Endothelial cell of hepatic sinusoid (primary cell): ENCODE results near the gene EIF2D.

ENCODE experiments used
- in situ Hi-C: cut with HindIII; loops from 2 replicates; pipeline ENCODE4 v1.10.0; 2017; ENCODE audit warnings: low sequenced_read_pairs

Gene EIF2D

DNA sequence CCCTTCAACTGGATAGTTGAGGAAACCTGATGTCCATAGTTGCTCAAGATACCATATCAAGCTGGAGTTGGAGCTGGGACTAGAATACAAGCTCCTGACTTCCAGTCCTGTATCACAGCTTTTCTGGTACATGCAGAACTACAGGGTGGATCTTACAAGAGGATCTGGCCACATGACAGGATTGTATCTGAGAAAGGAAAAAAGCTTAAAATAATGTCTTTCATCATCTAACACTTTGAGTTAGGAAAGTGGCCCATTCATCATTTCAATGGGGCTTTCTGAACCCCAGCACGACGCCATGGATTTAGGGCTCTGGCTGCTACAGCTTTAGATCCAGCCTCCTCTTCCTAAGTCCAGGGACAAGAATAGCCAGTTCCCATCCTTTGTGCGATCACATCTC is 58.1 kb downstream of the EIF2D start:
- in situ Hi-C loops = loop anchor here (5.0 kb wide), 1 partner anchor 62 kb away; no protein-coding TSS in a partner anchor

- in situ Hi-C loops = loop anchor here (5.0 kb wide), 1 partner anchor 60 kb away; no protein-coding TSS in a partner anchor
These were observed 60.3 kb downstream of the EIF2D start for GRCh38 chr1:206551986-206552326.

- in situ Hi-C loops = loop anchor here (5.0 kb wide), 1 partner anchor 59 kb away; no protein-coding TSS in a partner anchor
These were observed 60.8 kb downstream of the EIF2D start for GRCh38 chr1:206551296-206551985.

- in situ Hi-C loops = loop anchor here (5.0 kb wide), 1 partner anchor 58 kb away; no protein-coding TSS in a partner anchor
These were observed 61.8 kb downstream of the EIF2D start for GRCh38 chr1:206550446-206550845.

DNA sequence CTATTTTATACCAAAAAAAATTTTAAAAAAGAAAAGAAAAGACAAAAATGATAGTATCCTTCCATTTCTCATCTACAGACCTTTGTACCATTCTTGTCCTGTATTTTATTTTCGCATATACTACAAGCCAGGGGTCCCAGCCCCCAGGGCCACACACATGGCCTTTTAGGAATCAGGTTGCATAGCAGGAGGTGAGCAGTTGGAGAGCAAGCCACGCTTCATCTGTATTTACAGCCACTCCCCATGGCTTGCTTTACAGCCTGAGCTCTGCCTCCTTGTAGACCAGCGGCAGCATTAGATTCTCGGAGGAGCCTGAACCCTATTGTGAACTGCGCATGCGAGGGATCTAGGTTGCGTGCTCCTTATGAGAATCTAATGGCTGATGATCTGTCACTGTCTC is 65.2 kb downstream of the EIF2D start:
- in situ Hi-C loops = no loop called here

DNA sequence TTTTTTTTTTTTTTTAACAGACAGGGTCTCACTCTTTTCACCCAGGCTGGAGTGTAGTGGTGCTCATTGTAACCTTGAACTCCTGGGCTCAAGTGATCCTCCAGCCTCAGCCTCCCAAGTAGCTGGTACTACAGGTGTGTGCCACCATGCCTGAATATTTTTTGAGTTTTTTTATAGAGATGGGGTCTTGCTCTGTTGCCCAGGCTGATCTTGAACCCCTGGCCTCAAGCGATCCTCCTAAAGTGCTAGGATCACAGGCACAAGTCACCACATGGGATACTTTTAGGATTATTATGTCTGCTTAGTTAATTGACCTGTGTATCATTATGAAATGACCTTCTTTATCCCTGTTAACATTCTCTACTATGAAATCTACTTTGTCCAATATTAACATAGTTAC is 66.9 kb downstream of the EIF2D start:
- in situ Hi-C loops = no loop called here

GRCh38 chr1:206544562-206545257 is 67.6 kb downstream of the EIF2D start:
- in situ Hi-C loops = no loop called here
